GM12878 (cell line): ENCODE measurements around the gene CMTM3. TPM values are rescaled to one million over a fixed set of nuclear protein-coding genes. Genes with fewer than 3 reads are reported as not detected.

Experiments
- ATAC-seq: fragments of 200-7000 bp; cut with Tn5 transposase; 3 replicates; pipeline ENCODE4 v1.9.1; 2020; ENCODE audit warnings: mild to moderate bottlenecking, moderate library complexity
- BruUV-seq: library from RNA; stranded (reverse); fragments of 400-500 nt; replicated peaks from 2 replicates; lab custom pipeline; 2021; lab: Mats Ljungman, UMichigan
- CTCF ChIA-PET: fragments of 300-600 bp; sonication (Branson Sonifier 250); formaldehyde crosslinking; extraction: SDS; loops from one replicate; lab custom pipeline; 2021; ENCODE audit warnings: inconsistent platforms; lab: Yijun Ruan, JAX
- POLR2A ChIA-PET: fragments of 350-600 bp; formaldehyde crosslinking; extraction: SDS; loops from one replicate; lab custom pipeline; 2021; ENCODE audit warnings: inconsistent platforms; lab: Charles Lee
- RAD21 ChIA-PET: fragments of 300-600 bp; sonication (Branson Sonifier 250); formaldehyde crosslinking; loops from one replicate; lab custom pipeline; 2023; ENCODE audit warnings: antibody characterized with exemption; ENCODE audit not compliant: unreplicated experiment; lab: Charles Lee
- SMC1A ChIA-PET: fragments of 300-600 bp; sonication (Branson Sonifier 250); formaldehyde crosslinking; loops from one replicate; lab custom pipeline; 2023; ENCODE audit not compliant: unreplicated experiment, uncharacterized antibody; lab: Charles Lee
- DNase-seq: peaks from one replicate; pipeline ENCODE4 v3.0.0-alpha.2; 2011; ENCODE audit warnings: low read depth, low spot score
- FAIRE-seq: peaks from 3 replicates; lab custom pipeline; 2011; peaks lifted over from hg19 to GRCh38; lab: Jason Lieb, UNC
- H2AFZ ChIP-seq: 2 replicates; pipeline ENCODE4 v1.6.0; 2011; ENCODE audit warnings: low read depth, low read length, control low read depth; ENCODE audit not compliant: control insufficient read depth
- H3K27ac ChIP-seq: 2 replicates; pipeline ENCODE4 v1.5.1; 2011; ENCODE audit warnings: control low read depth; ENCODE audit not compliant: control insufficient read depth, insufficient read depth
- H3K27me3 ChIP-seq, 2 experiments: replicated peaks in 1 of 2; 2 replicates each; pipeline versions ENCODE4 v1.6.0 to v1.6.1; 2011; ENCODE audit warnings: low read length in 1 of 2; ENCODE audit not compliant: control insufficient read depth in 2 of 2, insufficient read depth in 2 of 2
- H3K36me3 ChIP-seq, 2 experiments: 2 replicates each; pipeline ENCODE4 v1.5.1; 2011; ENCODE audit warnings: low read length in 1 of 2; ENCODE audit not compliant: control insufficient read depth in 2 of 2, insufficient read depth in 2 of 2
- H3K4me1 ChIP-seq: 2 replicates; pipeline ENCODE4 v1.6.1; 2011; ENCODE audit warnings: mild to moderate bottlenecking, low read length, moderate library complexity, mixed read lengths; ENCODE audit not compliant: control insufficient read depth, insufficient read depth
- H3K4me2 ChIP-seq: 2 replicates; pipeline ENCODE4 v1.6.0; 2011; ENCODE audit warnings: control low read depth; ENCODE audit not compliant: control insufficient read depth, insufficient read depth
- H3K4me3 ChIP-seq: fragments of 200-600 bp; sonication (generic); 2 replicates; pipeline ENCODE4 v1.5.1; 2016
- H3K79me2 ChIP-seq: 2 replicates; pipeline ENCODE4 v1.6.0; 2011; ENCODE audit warnings: low read length; ENCODE audit not compliant: control insufficient read depth, insufficient read depth
- H3K9ac ChIP-seq: 2 replicates; pipeline ENCODE4 v1.8.0; 2011; ENCODE audit warnings: low read length, control low read depth, mixed read lengths; ENCODE audit not compliant: control insufficient read depth, insufficient read depth
- H3K9me3 ChIP-seq: replicated peaks from 3 replicates; pipeline ENCODE4 v1.5.1; 2011; ENCODE audit warnings: mild to moderate bottlenecking, low read length; ENCODE audit not compliant: control insufficient read depth, insufficient read depth
- H4K20me1 ChIP-seq: 2 replicates; pipeline ENCODE4 v1.6.0; 2011; ENCODE audit not compliant: control insufficient read depth, insufficient read depth
- BCL11A ChIP-seq: IDR thresholded peaks from 2 replicates; pipeline ENCODE4 v1.6.1; 2011; ENCODE audit warnings: low read depth, low read length
- BMI1 ChIP-seq: fragments of 450-650 bp; IDR thresholded peaks from 2 replicates; pipeline ENCODE4 v1.6.1; 2016; ENCODE audit warnings: mild to moderate bottlenecking, moderate library complexity, borderline replicate concordance
- CHD1 ChIP-seq: IDR thresholded peaks from 2 replicates; pipeline ENCODE4 v1.6.1; 2012; ENCODE audit warnings: low read depth, low read length, improper control_type of control experiment
- CHD2 ChIP-seq: IDR thresholded peaks from 2 replicates; pipeline ENCODE4 v1.6.1; 2011; ENCODE audit warnings: low read depth, low read length, improper control_type of control experiment, borderline replicate concordance
- IRF4 ChIP-seq: IDR thresholded peaks from 2 replicates; pipeline ENCODE4 v1.6.1; 2011; ENCODE audit warnings: low read depth, low read length
- MEF2B ChIP-seq: fragments of 450-650 bp; IDR thresholded peaks from 2 replicates; pipeline ENCODE4 v1.6.1; 2018; ENCODE audit warnings: mild to moderate bottlenecking, moderate library complexity; ENCODE audit not compliant: partially characterized antibody, poor library complexity, severe bottlenecking
- MLLT1 ChIP-seq: fragments of 450-650 bp; IDR thresholded peaks from 2 replicates; pipeline ENCODE4 v1.6.1; 2016; ENCODE audit warnings: mild to moderate bottlenecking
- NBN ChIP-seq: fragments of 450-650 bp; IDR thresholded peaks from 2 replicates; pipeline ENCODE4 v1.6.1; 2016
- NFIC ChIP-seq: IDR thresholded peaks from 2 replicates; pipeline ENCODE4 v1.6.1; 2012; ENCODE audit warnings: low read depth, mild to moderate bottlenecking, inconsistent platforms, low read length, moderate library complexity
- SMARCA5 ChIP-seq: fragments of 450-650 bp; IDR thresholded peaks from 2 replicates; pipeline ENCODE4 v1.6.1; 2017; ENCODE audit warnings: mild to moderate bottlenecking
- TARDBP ChIP-seq: IDR thresholded peaks from 2 replicates; pipeline ENCODE4 v1.6.1; 2016; ENCODE audit warnings: borderline replicate concordance
- ZBTB40 ChIP-seq: fragments of 450-650 bp; IDR thresholded peaks from 2 replicates; pipeline ENCODE4 v1.6.1; 2016; ENCODE audit warnings: mild to moderate bottlenecking, moderate library complexity, borderline replicate concordance
- WGBS: methylation state at CpG from one replicate; pipeline ENCODE4 v1.1.6; 2016; ENCODE audit warnings: low lambda C conversion rate; ENCODE audit not compliant: insufficient replicate concordance, insufficient coverage; ENCODE audit errors: missing lambda C conversion rate; 5-methylcytosine and 5-hydroxymethylcytosine counted together
- in situ Hi-C: fragments of 300-500 bp; cut with MboI; formaldehyde crosslinking; loops from 9 replicates; pipeline ENCODE4 v1.14.3; 2018; ENCODE audit warnings: mixed read lengths
- intact Hi-C: fragments of 100-400 bp; cut with micrococcal nuclease; formaldehyde crosslinking; loops from one replicate; pipeline ENCODE4 v1.14.2; 2022; ENCODE audit not compliant: unreplicated experiment
- polyA plus RNA-seq, 11 experiments: library from polyadenylated mRNA; depleted of rRNA in 4 of 11; unstranded in 6 of 11; stranded (reverse) in 5 of 11; fragments of >200 nt; fragmentation: Nextera tagmentation in 4 of 11; fragmentation: Illumina TruSeq in 1 of 11; extraction: Ambion mirVana in 4 of 11; extraction: Trizol in 1 of 11; gene quantifications; 1 replicate in 1 of 11; 2 replicates in 10 of 11; pipeline versions ENCODE4 v1.2.1 to v1.2.3, GENCODE V29; 2011 to 2016; ENCODE audit warnings: inconsistent platforms in 2 of 11, missing spikeins in 2 of 11, low read depth in 1 of 11
- total RNA-seq, 4 experiments: library from RNA; depleted of rRNA in 3 of 4; stranded (reverse); fragments of >200 nt in 3 of 4; fragmentation: Illumina TruSeq in 1 of 4; extraction: Trizol in 1 of 4; gene quantifications; 2 replicates each; pipeline versions ENCODE4 v1.2.1 to v1.2.3, GENCODE V29; 2013 to 2021

Gene CMTM3
- total and polyA plus RNA-seq, 10 of the 15 experiments (the other 5 are each of a cell fraction or from before 2014, with no cell fraction given) = 5.4 to 47.4 (median 28.6) TPM

- DNase-seq (no peak), FAIRE-seq (no peak), ATAC-seq (no peak)
- intact Hi-C loops = no loop called here
- WGBS = 3% methylated on average over 6 of the region's 6 CpGs
- Histone ChIP-seq H3K9me3 (no peaks in the 10 kb centered on the region), H3K4me3 (no peak overlapping the region), H2AFZ (no peak overlapping the region), H3K4me1 (no peaks in the 10 kb centered on the region), H3K27ac (no peak overlapping the region), H3K79me2 (no peaks in the 10 kb centered on the region), H3K36me3 (no peaks in the 10 kb centered on the region), H3K4me2 (no peak overlapping the region), H3K27me3 (peaks cover 0 to 2% of the 10 kb centered on the region in 2 experiments; a peak in 1 of 4 replicates), H4K20me1 (no peaks in the 10 kb centered on the region), H3K9ac (no peak overlapping the region)
- no peak for TF ChIP-seq CHD1
- no peak for TF ChIP-seq MLLT1
- TF ChIP-seq IRF4 = no peak
- no peak for TF ChIP-seq BMI1
- TF ChIP-seq TARDBP = no peak
- no peak for TF ChIP-seq CHD2
- no peak for TF ChIP-seq BCL11A
- TF ChIP-seq MEF2B = no peak
- TF ChIP-seq NFIC = no peak
- no peak for TF ChIP-seq ZBTB40
- TF ChIP-seq SMARCA5 = no peak
- no peak for TF ChIP-seq NBN
- ChIA-PET POLR2A (no interaction called here), SMC1A (no interaction called here), RAD21 (no interaction called here), CTCF (interaction anchor here (1.0 to 1.8 kb wide), 3 partner anchors 8 to 50 kb away, joined by 5 read pairs; no protein-coding TSS in a partner anchor)
- BruUV-seq = no TSS peak
- in situ Hi-C loops = no loop called here
These were observed 53.8 kb downstream of the CMTM3 start for GRCh38 chr16:66658143-66658859.
